ENCODE results near the gene ASNS. TPM values are rescaled to one million over a fixed set of nuclear protein-coding genes. Genes with fewer than 3 reads are reported as not detected.

The ASNS gene
- total and polyA plus RNA-seq, 4 donors, result 1.9 to 14.8 (median 4.7) TPM

DNA sequence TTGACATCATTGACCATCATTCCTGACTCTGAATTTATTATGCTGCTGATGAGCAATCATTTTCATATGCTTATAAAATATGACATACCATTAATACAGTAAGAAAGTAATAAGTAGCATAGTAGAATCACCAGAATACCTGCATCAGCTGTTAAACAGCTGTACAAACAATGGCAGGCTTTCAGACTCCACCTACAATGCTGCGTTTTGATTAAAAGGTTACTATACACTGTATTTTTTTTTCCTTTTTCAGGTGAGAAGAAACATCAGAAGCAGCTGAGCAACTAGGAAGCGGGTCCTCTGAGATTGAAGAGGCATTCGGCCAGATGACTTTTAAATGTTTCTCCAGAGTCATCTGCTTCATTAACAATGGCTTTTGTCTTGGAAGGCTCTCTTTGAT, 7.1 kb downstream of the ASNS start:
- Histone ChIP-seq H3K4me1 (ENCODE audit: control insufficient read depth in 4 of 4, insufficient read depth in 4 of 4, low read length in 3 of 4) (no peaks in the 10 kb centered on the region), H3K27me3 (ENCODE audit: control insufficient read depth in 4 of 4, insufficient read depth in 4 of 4, low read length in 3 of 4) (no peaks in the 10 kb centered on the region), H3K36me3 (ENCODE audit: control insufficient read depth in 4 of 4, insufficient read depth in 3 of 4, low read depth in 1 of 4, low read length in 3 of 4) (no peaks in the 10 kb centered on the region), H3K9me3 (ENCODE audit: control insufficient read depth in 4 of 4, low read length in 3 of 4) (no peaks in the 10 kb centered on the region), H3K27ac (ENCODE audit: low read depth in 1 of 2, low read length in 2 of 2) (no peak overlapping the region), H3K4me3 (ENCODE audit: low read depth in 1 of 3, low read length in 3 of 3) (no peak overlapping the region), H3K9ac (ENCODE audit: low read depth in 1 of 2, low read length in 2 of 2) (no peak overlapping the region)
- 94% methylated on average over 3 of the region's 3 CpGs for WGBS
- DNase-seq (ENCODE audit: low spot score), result no peak
- TF ChIP-seq HNF4G (IDR thresholded peaks at IDR 0.05), result no peak
- no peak for TF ChIP-seq RAD21 (IDR thresholded peaks at IDR 0.05)
- no peak for TF ChIP-seq HNF4A (conservative IDR thresholded peaks at IDR 0.05)
- no peak for TF ChIP-seq RXRA (IDR thresholded peaks at IDR 0.05)
- TF ChIP-seq SP1 (IDR thresholded peaks at IDR 0.05), result no peak
- no peak for TF ChIP-seq MAX (IDR thresholded peaks at IDR 0.05)
- no peak for TF ChIP-seq ZBTB33 (IDR thresholded peaks at IDR 0.05)
- no peak for TF ChIP-seq FOXA1 (IDR thresholded peaks at IDR 0.05)
- no peak for TF ChIP-seq GABPA (IDR thresholded peaks at IDR 0.05 in 1 of 2, conservative IDR thresholded peaks at IDR 0.05 in 1 of 2)
- no peak for TF ChIP-seq FOXA2 (IDR thresholded peaks at IDR 0.05)
- TF ChIP-seq, protein P1, sequence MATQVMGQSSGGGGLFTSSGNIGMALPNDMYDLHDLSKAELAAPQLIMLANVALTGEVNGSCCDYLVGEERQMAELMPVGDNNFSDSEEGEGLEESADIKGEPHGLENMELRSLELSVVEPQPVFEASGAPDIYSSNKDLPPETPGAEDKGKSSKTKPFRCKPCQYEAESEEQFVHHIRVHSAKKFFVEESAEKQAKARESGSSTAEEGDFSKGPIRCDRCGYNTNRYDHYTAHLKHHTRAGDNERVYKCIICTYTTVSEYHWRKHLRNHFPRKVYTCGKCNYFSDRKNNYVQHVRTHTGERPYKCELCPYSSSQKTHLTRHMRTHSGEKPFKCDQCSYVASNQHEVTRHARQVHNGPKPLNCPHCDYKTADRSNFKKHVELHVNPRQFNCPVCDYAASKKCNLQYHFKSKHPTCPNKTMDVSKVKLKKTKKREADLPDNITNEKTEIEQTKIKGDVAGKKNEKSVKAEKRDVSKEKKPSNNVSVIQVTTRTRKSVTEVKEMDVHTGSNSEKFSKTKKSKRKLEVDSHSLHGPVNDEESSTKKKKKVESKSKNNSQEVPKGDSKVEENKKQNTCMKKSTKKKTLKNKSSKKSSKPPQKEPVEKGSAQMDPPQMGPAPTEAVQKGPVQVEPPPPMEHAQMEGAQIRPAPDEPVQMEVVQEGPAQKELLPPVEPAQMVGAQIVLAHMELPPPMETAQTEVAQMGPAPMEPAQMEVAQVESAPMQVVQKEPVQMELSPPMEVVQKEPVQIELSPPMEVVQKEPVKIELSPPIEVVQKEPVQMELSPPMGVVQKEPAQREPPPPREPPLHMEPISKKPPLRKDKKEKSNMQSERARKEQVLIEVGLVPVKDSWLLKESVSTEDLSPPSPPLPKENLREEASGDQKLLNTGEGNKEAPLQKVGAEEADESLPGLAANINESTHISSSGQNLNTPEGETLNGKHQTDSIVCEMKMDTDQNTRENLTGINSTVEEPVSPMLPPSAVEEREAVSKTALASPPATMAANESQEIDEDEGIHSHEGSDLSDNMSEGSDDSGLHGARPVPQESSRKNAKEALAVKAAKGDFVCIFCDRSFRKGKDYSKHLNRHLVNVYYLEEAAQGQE (IDR thresholded peaks at IDR 0.05), result no peak
- TF ChIP-seq, protein P2, sequence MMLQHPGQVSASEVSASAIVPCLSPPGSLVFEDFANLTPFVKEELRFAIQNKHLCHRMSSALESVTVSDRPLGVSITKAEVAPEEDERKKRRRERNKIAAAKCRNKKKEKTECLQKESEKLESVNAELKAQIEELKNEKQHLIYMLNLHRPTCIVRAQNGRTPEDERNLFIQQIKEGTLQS (IDR thresholded peaks at IDR 0.05), result no peak
- no peak for TF ChIP-seq EGR1 (IDR thresholded peaks at IDR 0.05; ENCODE audit: low read depth in 2 of 2)
- TF ChIP-seq YY1 (IDR thresholded peaks at IDR 0.05), result no peak
- no peak for TF ChIP-seq NR2F2 (IDR thresholded peaks at IDR 0.05)
- no peak for TF ChIP-seq JUND (IDR thresholded peaks at IDR 0.05)
- TF ChIP-seq TAF1 (conservative IDR thresholded peaks at IDR 0.05), result no peak
- TF ChIP-seq CTCF (IDR thresholded peaks at IDR 0.05; ENCODE audit: low read depth, low read length, missing input control), result no peak

All from liver (tissue), 9 donors.